ENCODE data around the gene LDHAL6A. TPM values are rescaled to one million over a fixed set of nuclear protein-coding genes. Genes with fewer than 3 reads are reported as not detected.

The LDHAL6A gene
- total RNA-seq, 1 experiment from 2014 or later: not detected

DNA sequence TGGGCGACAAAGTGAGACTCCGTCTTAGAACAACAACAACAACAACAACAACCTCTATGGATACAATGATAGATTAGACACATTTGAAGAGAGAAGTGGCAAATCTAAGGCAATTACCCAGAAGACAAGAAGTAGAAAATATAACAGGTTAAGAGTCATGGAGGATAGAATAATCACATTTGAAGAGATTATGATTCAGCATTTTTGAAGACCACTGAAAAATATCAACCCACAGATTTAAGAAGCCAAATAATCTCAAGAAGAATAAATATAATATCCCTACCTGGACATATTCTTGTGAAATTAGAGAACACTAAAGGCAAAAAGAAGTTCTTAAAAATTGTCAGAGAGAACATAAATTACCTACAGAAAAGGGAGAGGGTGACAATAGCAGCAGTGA, 35.6 kb upstream of the LDHAL6A start:
- ATAC-seq: no peak
- no peaks in the 10 kb centered on the region; the same call in 1 of the 2 replicates for H3K27me3 Mint-ChIP-seq (ENCODE audit: low read depth)
- H3K4me1 Mint-ChIP-seq: no peaks in the 10 kb centered on the region
- ChIA-PET POLR2A (no interaction called here), CTCF (interaction anchor here (0.7 kb wide), 1 partner anchor 11 kb away, joined by 4 read pairs; no protein-coding TSS in a partner anchor)
- H3K9me3 Mint-ChIP-seq: no peaks in the 10 kb centered on the region
- no peak overlapping the region for H3K27ac Mint-ChIP-seq
- no peak for DNase-seq (ENCODE audit: low spot score)
- TF ChIP-seq, protein P1, sequence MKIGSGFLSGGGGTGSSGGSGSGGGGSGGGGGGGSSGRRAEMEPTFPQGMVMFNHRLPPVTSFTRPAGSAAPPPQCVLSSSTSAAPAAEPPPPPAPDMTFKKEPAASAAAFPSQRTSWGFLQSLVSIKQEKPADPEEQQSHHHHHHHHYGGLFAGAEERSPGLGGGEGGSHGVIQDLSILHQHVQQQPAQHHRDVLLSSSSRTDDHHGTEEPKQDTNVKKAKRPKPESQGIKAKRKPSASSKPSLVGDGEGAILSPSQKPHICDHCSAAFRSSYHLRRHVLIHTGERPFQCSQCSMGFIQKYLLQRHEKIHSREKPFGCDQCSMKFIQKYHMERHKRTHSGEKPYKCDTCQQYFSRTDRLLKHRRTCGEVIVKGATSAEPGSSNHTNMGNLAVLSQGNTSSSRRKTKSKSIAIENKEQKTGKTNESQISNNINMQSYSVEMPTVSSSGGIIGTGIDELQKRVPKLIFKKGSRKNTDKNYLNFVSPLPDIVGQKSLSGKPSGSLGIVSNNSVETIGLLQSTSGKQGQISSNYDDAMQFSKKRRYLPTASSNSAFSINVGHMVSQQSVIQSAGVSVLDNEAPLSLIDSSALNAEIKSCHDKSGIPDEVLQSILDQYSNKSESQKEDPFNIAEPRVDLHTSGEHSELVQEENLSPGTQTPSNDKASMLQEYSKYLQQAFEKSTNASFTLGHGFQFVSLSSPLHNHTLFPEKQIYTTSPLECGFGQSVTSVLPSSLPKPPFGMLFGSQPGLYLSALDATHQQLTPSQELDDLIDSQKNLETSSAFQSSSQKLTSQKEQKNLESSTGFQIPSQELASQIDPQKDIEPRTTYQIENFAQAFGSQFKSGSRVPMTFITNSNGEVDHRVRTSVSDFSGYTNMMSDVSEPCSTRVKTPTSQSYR (CRISPR knock-in tag; IDR thresholded peaks at IDR 0.05): no peak
- no peaks in the 10 kb centered on the region for H3K36me3 Mint-ChIP-seq
- H3K4me3 Mint-ChIP-seq: no peak overlapping the region

DNA sequence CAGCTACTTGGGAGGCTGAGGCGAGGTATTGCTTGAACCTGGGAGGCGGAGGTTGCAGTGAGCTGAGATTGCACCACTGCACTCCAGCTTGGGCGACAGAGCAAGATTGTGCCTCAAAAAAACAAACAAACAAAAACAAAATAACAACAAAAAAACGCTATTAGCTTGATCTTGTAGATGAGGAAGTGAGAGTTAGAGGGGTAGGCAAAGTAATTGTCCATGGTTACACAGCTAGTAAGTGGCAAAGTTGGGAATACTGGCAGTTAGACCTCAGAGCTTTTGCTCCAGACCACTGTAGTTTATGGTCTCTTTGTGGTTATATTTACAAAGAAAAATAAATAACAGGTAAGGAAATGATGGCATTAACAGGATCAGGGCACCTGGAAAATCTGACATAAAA, 28.4 kb upstream of the LDHAL6A start:
- ChIA-PET POLR2A (no interaction called here), CTCF (interaction anchor here (1.9 kb wide), 1 partner anchor 17 kb away, joined by 5 read pairs; no protein-coding TSS in a partner anchor)
- no peak overlapping the region for H3K27ac Mint-ChIP-seq
- ATAC-seq (no peak), DNase-seq (ENCODE audit: low spot score) (no peak)
- H3K4me1 Mint-ChIP-seq: no peaks in the 10 kb centered on the region
- no peaks in the 10 kb centered on the region for H3K27me3 Mint-ChIP-seq (ENCODE audit: low read depth)
- no peaks in the 10 kb centered on the region for H3K9me3 Mint-ChIP-seq
- no peaks in the 10 kb centered on the region for H3K36me3 Mint-ChIP-seq
- TF ChIP-seq ZNF138 (CRISPR knock-in tag; conservative IDR thresholded peaks at IDR 0.05): no peak
- no peak for TF ChIP-seq ZNF219 (CRISPR knock-in tag; IDR thresholded peaks at IDR 0.05; ENCODE audit: borderline replicate concordance)
- no peak for TF ChIP-seq RELA (CRISPR knock-in tag; IDR thresholded peaks at IDR 0.05; ENCODE audit: borderline replicate concordance)
- no peak for TF ChIP-seq NR1H2 (CRISPR knock-in tag; IDR thresholded peaks at IDR 0.05)
- TF ChIP-seq, protein P2, sequence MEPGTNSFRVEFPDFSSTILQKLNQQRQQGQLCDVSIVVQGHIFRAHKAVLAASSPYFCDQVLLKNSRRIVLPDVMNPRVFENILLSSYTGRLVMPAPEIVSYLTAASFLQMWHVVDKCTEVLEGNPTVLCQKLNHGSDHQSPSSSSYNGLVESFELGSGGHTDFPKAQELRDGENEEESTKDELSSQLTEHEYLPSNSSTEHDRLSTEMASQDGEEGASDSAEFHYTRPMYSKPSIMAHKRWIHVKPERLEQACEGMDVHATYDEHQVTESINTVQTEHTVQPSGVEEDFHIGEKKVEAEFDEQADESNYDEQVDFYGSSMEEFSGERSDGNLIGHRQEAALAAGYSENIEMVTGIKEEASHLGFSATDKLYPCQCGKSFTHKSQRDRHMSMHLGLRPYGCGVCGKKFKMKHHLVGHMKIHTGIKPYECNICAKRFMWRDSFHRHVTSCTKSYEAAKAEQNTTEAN (CRISPR knock-in tag; IDR thresholded peaks at IDR 0.05): no peak
- no peak for TF ChIP-seq TEAD1 (CRISPR knock-in tag; IDR thresholded peaks at IDR 0.05)
- no peak for TF ChIP-seq NR3C1 (CRISPR knock-in tag; conservative IDR thresholded peaks at IDR 0.05; ENCODE audit: low read depth)
- TF ChIP-seq, protein P3, sequence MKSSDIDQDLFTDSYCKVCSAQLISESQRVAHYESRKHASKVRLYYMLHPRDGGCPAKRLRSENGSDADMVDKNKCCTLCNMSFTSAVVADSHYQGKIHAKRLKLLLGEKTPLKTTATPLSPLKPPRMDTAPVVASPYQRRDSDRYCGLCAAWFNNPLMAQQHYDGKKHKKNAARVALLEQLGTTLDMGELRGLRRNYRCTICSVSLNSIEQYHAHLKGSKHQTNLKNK (CRISPR knock-in tag; IDR thresholded peaks at IDR 0.05): no peak
- no peak for TF ChIP-seq IRF2 (CRISPR knock-in tag; IDR thresholded peaks at IDR 0.05; ENCODE audit: borderline replicate concordance, low read depth)
- TF ChIP-seq TCF7 (CRISPR knock-in tag; IDR thresholded peaks at IDR 0.05; ENCODE audit: low read depth): no peak
- no peak for TF ChIP-seq FOXP1 (CRISPR knock-in tag; IDR thresholded peaks at IDR 0.05; ENCODE audit: borderline replicate concordance)
- H3K4me3 Mint-ChIP-seq: no peak overlapping the region

DNA sequence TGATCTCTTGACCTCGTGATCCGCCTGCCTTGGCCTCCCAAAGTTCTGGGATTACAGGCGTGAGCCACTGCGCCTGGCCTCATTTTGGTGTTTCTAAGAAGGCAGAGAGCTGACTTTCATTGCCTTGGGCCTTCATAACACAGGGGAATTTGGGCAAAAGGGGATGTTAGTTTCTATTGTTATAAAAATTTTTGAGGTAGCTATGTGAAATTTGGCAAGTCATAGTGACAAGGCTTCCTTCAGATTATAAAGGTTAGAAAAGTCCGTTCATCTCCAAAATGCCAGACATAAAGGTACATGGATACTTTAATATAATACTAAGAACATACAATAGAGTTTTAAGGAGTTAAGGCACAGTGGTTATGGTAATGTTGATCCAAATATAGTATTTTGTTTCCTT, 26.3 kb upstream of the LDHAL6A start:
- H3K27ac Mint-ChIP-seq: no peak overlapping the region
- H3K4me3 Mint-ChIP-seq: no peak overlapping the region
- no peaks in the 10 kb centered on the region for H3K27me3 Mint-ChIP-seq (ENCODE audit: low read depth)
- CTCF ChIA-PET: no interaction called here
- POLR2A ChIA-PET: no interaction called here
- DNase-seq (ENCODE audit: low spot score) (no peak), ATAC-seq (no peak)
- no peaks in the 10 kb centered on the region for H3K36me3 Mint-ChIP-seq
- no peaks in the 10 kb centered on the region for H3K4me1 Mint-ChIP-seq
- TF ChIP-seq NR3C1 (CRISPR knock-in tag; conservative IDR thresholded peaks at IDR 0.05; ENCODE audit: low read depth): no peak
- TF ChIP-seq, protein P4, sequence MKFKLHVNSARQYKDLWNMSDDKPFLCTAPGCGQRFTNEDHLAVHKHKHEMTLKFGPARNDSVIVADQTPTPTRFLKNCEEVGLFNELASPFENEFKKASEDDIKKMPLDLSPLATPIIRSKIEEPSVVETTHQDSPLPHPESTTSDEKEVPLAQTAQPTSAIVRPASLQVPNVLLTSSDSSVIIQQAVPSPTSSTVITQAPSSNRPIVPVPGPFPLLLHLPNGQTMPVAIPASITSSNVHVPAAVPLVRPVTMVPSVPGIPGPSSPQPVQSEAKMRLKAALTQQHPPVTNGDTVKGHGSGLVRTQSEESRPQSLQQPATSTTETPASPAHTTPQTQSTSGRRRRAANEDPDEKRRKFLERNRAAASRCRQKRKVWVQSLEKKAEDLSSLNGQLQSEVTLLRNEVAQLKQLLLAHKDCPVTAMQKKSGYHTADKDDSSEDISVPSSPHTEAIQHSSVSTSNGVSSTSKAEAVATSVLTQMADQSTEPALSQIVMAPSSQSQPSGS (CRISPR knock-in tag; IDR thresholded peaks at IDR 0.05; ENCODE audit: borderline replicate concordance, low read depth): no peak
- no peak for TF ChIP-seq ZNF396 (CRISPR knock-in tag; IDR thresholded peaks at IDR 0.05; ENCODE audit: borderline replicate concordance)
- no peak for TF ChIP-seq ZNF219 (CRISPR knock-in tag; IDR thresholded peaks at IDR 0.05; ENCODE audit: borderline replicate concordance)
- TF ChIP-seq ETV6 (CRISPR knock-in tag; IDR thresholded peaks at IDR 0.05): no peak
- TF ChIP-seq, protein P5, sequence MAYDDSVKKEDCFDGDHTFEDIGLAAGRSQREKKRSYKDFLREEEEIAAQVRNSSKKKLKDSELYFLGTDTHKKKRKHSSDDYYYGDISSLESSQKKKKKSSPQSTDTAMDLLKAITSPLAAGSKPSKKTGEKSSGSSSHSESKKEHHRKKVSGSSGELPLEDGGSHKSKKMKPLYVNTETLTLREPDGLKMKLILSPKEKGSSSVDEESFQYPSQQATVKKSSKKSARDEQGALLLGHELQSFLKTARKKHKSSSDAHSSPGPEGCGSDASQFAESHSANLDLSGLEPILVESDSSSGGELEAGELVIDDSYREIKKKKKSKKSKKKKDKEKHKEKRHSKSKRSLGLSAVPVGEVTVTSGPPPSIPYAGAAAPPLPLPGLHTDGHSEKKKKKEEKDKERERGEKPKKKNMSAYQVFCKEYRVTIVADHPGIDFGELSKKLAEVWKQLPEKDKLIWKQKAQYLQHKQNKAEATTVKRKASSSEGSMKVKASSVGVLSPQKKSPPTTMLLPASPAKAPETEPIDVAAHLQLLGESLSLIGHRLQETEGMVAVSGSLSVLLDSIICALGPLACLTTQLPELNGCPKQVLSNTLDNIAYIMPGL (CRISPR knock-in tag; IDR thresholded peaks at IDR 0.05): no peak
- H3K9me3 Mint-ChIP-seq: peaks cover 1% of the 10 kb centered on the region; the same call in 1 of the 2 replicates

Data from WTC11 (cell line).